ENCODE data around the gene PKP4. TPM values are rescaled to one million over a fixed set of nuclear protein-coding genes. Genes with fewer than 3 reads are reported as not detected.

PKP4 gene
- total and polyA plus RNA-seq, 2 donors (not counting 1 experiment from before 2014, with no cell fraction given), result 44.5 to 56.3 TPM

DNA sequence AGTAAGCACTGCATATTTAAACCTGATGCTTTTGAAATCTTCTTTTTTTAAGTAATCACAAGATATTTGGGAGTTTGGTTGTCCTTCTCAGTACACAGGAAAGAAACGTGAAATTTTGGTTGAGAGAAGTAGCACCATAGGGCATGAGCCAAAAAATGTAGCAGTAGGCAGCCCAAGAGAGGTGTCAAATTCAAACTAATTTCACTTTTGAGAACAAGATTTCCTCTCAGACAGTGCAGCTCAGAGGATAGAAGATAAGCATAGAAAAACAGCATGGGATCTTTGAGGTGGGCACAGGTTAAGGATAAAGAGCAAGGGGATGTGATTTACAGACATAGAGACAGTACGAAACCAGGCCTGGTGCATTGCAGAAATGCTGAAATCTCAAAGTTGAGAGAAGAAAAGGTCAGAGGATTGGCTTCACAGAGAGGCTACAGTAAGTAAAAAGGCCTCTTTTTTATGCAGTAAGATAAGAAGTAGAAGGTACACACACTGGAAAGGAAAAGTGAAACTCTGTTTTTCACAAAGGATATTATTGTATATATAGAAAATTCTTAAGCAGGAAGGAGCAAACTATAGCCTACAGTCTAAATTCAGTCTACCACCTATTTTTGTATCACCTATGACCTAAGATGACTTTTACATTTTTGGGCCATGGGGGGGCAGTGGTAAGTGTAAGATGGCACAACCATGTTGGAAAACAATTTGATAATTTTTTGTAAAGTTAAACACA is 89.8 kb downstream of the PKP4 start:
- Histone ChIP-seq H4K20me1 (ENCODE audit: control insufficient read depth, extremely low read depth, insufficient read depth, low read length) (no peaks in the 10 kb centered on the region), H2AFZ (ENCODE audit: low read length) (no peak overlapping the region), H3K4me2 (ENCODE audit: extremely low read depth, insufficient read depth, low read length) (no peak overlapping the region), H3K4me3 (replicated peaks in 1 of 4; ENCODE audit: control extremely low read depth in 1 of 4, insufficient read depth in 1 of 4, low read depth in 3 of 4, low read length in 4 of 4) (no peak overlapping the region), H3K36me3 (ENCODE audit: control insufficient read depth, insufficient read depth, low read length) (no peaks in the 10 kb centered on the region), H3K27ac (ENCODE audit: insufficient read depth, low read length) (no peak overlapping the region), H3K27me3 (ENCODE audit: control insufficient read depth, insufficient read depth, low read length) (no peaks in the 10 kb centered on the region), H3K4me1 (ENCODE audit: control insufficient read depth, extremely low read depth, insufficient read depth, low read length) (no peaks in the 10 kb centered on the region), H3K9me3 (ENCODE audit: control insufficient read depth, insufficient read depth, low read depth, low read length) (no peaks in the 10 kb centered on the region), H3K79me2 (ENCODE audit: control insufficient read depth, insufficient read depth, low read length) (no peaks in the 10 kb centered on the region), H3K9ac (ENCODE audit: insufficient read depth, low read length) (no peak overlapping the region)
- no peak for DNase-seq (ENCODE audit: low read depth in 2 of 2)
- TF ChIP-seq, protein P1, sequence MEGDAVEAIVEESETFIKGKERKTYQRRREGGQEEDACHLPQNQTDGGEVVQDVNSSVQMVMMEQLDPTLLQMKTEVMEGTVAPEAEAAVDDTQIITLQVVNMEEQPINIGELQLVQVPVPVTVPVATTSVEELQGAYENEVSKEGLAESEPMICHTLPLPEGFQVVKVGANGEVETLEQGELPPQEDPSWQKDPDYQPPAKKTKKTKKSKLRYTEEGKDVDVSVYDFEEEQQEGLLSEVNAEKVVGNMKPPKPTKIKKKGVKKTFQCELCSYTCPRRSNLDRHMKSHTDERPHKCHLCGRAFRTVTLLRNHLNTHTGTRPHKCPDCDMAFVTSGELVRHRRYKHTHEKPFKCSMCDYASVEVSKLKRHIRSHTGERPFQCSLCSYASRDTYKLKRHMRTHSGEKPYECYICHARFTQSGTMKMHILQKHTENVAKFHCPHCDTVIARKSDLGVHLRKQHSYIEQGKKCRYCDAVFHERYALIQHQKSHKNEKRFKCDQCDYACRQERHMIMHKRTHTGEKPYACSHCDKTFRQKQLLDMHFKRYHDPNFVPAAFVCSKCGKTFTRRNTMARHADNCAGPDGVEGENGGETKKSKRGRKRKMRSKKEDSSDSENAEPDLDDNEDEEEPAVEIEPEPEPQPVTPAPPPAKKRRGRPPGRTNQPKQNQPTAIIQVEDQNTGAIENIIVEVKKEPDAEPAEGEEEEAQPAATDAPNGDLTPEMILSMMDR (conservative IDR thresholded peaks at IDR 0.05 in 1 of 2, IDR thresholded peaks at IDR 0.05 in 1 of 2; ENCODE audit: low read depth in 1 of 2, low read length in 2 of 2), result no peak
- TF ChIP-seq EZH2 (IDR thresholded peaks at IDR 0.05; ENCODE audit: low read length, missing control alignments), result no peak

DNA sequence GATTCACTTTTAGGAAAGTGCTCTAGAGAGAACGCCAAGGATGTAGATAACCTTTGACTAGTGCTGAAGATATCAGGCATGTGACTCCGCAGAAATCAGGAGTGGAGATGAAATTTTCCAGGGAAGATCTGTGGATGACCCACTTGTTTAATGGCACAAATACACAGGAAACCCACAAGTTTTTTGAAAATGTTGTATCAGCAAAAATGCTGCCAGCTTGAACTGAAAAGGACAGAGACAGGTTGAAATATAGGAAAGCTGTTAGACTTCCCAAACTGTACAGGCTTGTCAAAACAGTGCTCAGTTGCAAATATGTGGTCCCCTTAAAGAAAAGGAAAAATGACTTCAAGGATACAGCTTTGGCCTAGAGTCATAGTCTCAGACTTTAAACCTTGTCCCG is 96.5 kb downstream of the PKP4 start:
- no peaks in the 10 kb centered on the region for H3K27me3 ChIP-seq (ENCODE audit: control insufficient read depth, insufficient read depth, low read length)
- no peaks in the 10 kb centered on the region for H3K4me1 ChIP-seq (ENCODE audit: control insufficient read depth, extremely low read depth, insufficient read depth, low read length)
- H3K36me3 ChIP-seq (ENCODE audit: control insufficient read depth, insufficient read depth, low read length), result no peaks in the 10 kb centered on the region
- no peak overlapping the region for H3K9ac ChIP-seq (ENCODE audit: insufficient read depth, low read length)
- no peaks in the 10 kb centered on the region for H3K79me2 ChIP-seq (ENCODE audit: control insufficient read depth, insufficient read depth, low read length)
- TF ChIP-seq EZH2 (IDR thresholded peaks at IDR 0.05; ENCODE audit: low read length, missing control alignments), result no peak
- TF ChIP-seq, protein P1 (conservative IDR thresholded peaks at IDR 0.05 in 1 of 2, IDR thresholded peaks at IDR 0.05 in 1 of 2; ENCODE audit: low read depth in 1 of 2, low read length in 2 of 2), result no peak
- DNase-seq (ENCODE audit: low read depth in 2 of 2), result no peak
- no peak overlapping the region for H3K27ac ChIP-seq (ENCODE audit: insufficient read depth, low read length)
- no peak overlapping the region for H3K4me2 ChIP-seq (ENCODE audit: extremely low read depth, insufficient read depth, low read length)
- no peaks in the 10 kb centered on the region for H3K9me3 ChIP-seq (ENCODE audit: control insufficient read depth, insufficient read depth, low read depth, low read length)
- H2AFZ ChIP-seq (ENCODE audit: low read length), result no peak overlapping the region
- H3K4me3 ChIP-seq (replicated peaks in 1 of 4; ENCODE audit: control extremely low read depth in 1 of 4, insufficient read depth in 1 of 4, low read depth in 3 of 4, low read length in 4 of 4), result no peak overlapping the region
- no peaks in the 10 kb centered on the region for H4K20me1 ChIP-seq (ENCODE audit: control insufficient read depth, extremely low read depth, insufficient read depth, low read length)

DNA sequence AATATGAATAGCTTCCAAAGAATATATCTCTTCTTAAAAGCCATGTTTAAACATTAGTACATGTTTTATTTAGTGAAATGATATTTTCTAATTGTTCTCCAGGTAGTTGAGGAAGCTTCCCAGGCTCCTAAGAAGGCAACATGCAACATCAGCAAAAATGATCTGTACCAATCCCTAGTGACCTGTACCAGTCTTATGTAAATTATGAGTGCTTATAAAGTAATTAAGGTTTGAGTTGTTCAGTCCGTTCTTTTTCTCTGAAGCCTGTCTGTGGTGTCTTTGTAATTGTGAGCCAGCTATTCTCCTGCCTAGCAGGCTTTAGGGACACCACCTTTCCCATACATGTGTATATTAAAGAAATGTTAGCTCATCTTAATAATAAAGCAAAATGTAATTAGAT is 98.2 kb downstream of the PKP4 start:
- H2AFZ ChIP-seq (ENCODE audit: low read length), result no peak overlapping the region
- no peaks in the 10 kb centered on the region for H4K20me1 ChIP-seq (ENCODE audit: control insufficient read depth, extremely low read depth, insufficient read depth, low read length)
- no peak overlapping the region for H3K4me3 ChIP-seq (replicated peaks in 1 of 4; ENCODE audit: control extremely low read depth in 1 of 4, insufficient read depth in 1 of 4, low read depth in 3 of 4, low read length in 4 of 4)
- no peak for TF ChIP-seq EZH2 (IDR thresholded peaks at IDR 0.05; ENCODE audit: low read length, missing control alignments)
- TF ChIP-seq, protein P1 (conservative IDR thresholded peaks at IDR 0.05 in 1 of 2, IDR thresholded peaks at IDR 0.05 in 1 of 2; ENCODE audit: low read depth in 1 of 2, low read length in 2 of 2), result no peak
- H3K36me3 ChIP-seq (ENCODE audit: control insufficient read depth, insufficient read depth, low read length), result no peaks in the 10 kb centered on the region
- H3K27me3 ChIP-seq (ENCODE audit: control insufficient read depth, insufficient read depth, low read length), result no peaks in the 10 kb centered on the region
- H3K27ac ChIP-seq (ENCODE audit: insufficient read depth, low read length), result no peak overlapping the region
- H3K4me1 ChIP-seq (ENCODE audit: control insufficient read depth, extremely low read depth, insufficient read depth, low read length), result no peaks in the 10 kb centered on the region
- no peak for DNase-seq (ENCODE audit: low read depth in 2 of 2)
- no peaks in the 10 kb centered on the region for H3K9me3 ChIP-seq (ENCODE audit: control insufficient read depth, insufficient read depth, low read depth, low read length)
- no peaks in the 10 kb centered on the region for H3K79me2 ChIP-seq (ENCODE audit: control insufficient read depth, insufficient read depth, low read length)
- no peak overlapping the region for H3K4me2 ChIP-seq (ENCODE audit: extremely low read depth, insufficient read depth, low read length)
- no peak overlapping the region for H3K9ac ChIP-seq (ENCODE audit: insufficient read depth, low read length)
